Loucy (cell line): ENCODE results near the gene ADAMTS12.

Experiments
- H2AFZ ChIP-seq: fragments of 200-600 bp; sonication (generic); 2 replicates; pipeline ENCODE4 v1.6.0; 2016; ENCODE audit warnings: antibody characterized with exemption, mild to moderate bottlenecking, low read length, moderate library complexity
- H3F3A ChIP-seq: fragments of 200-600 bp; 2 replicates; pipeline ENCODE4 v1.6.0; 2016; ENCODE audit warnings: antibody characterized with exemption, low read depth, mild to moderate bottlenecking
- H3K27me3 ChIP-seq: fragments of 200-600 bp; sonication (generic); 2 replicates; pipeline ENCODE4 v1.6.1; 2014; ENCODE audit warnings: low read length, mild to moderate bottlenecking; ENCODE audit not compliant: insufficient read depth, poor library complexity, severe bottlenecking
- H3K36me3 ChIP-seq: fragments of 200-600 bp; sonication (generic); 2 replicates; pipeline ENCODE4 v1.6.1; 2016; ENCODE audit warnings: low read length; ENCODE audit not compliant: insufficient read depth
- H3K4me1 ChIP-seq: fragments of 200-600 bp; sonication (generic); 2 replicates; pipeline ENCODE4 v1.5.1; 2014; ENCODE audit warnings: low read length, mild to moderate bottlenecking; ENCODE audit not compliant: insufficient read depth, poor library complexity, severe bottlenecking
- H3K4me2 ChIP-seq: fragments of 200-600 bp; sonication (generic); 2 replicates; pipeline ENCODE4 v1.6.0; 2014; ENCODE audit warnings: antibody characterized with exemption, low read length, low read depth, mild to moderate bottlenecking; ENCODE audit not compliant: poor library complexity, severe bottlenecking
- H3K4me3 ChIP-seq: fragments of 200-600 bp; sonication (generic); 2 replicates; pipeline ENCODE4 v1.5.1; 2014; ENCODE audit warnings: low read length, mild to moderate bottlenecking, mixed read lengths; ENCODE audit not compliant: poor library complexity, severe bottlenecking
- H3K79me2 ChIP-seq: fragments of 200-600 bp; sonication (generic); 2 replicates; pipeline ENCODE4 v1.6.1; 2014; ENCODE audit warnings: low read length; ENCODE audit not compliant: insufficient read depth
- H3K9ac ChIP-seq: fragments of 200-600 bp; sonication (generic); 2 replicates; pipeline ENCODE4 v1.6.0; 2014; ENCODE audit warnings: mild to moderate bottlenecking, low read depth, low read length, moderate library complexity; ENCODE audit not compliant: poor library complexity, severe bottlenecking
- H3K9me2 ChIP-seq: fragments of 200-600 bp; sonication (generic); replicated peaks from 2 replicates; pipeline ENCODE4 v1.6.1; 2016; ENCODE audit warnings: low read depth, low read length, mixed read lengths
- H3K9me3 ChIP-seq: fragments of 200-600 bp; sonication (generic); 2 replicates; pipeline ENCODE4 v1.6.1; 2014; ENCODE audit warnings: mild to moderate bottlenecking, antibody characterized with exemption, low read length, low read depth; ENCODE audit not compliant: insufficient read depth
- H4K20me1 ChIP-seq: fragments of 200-600 bp; sonication (generic); 2 replicates; pipeline ENCODE4 v1.6.0; 2014; ENCODE audit warnings: antibody characterized with exemption, low read length, mild to moderate bottlenecking; ENCODE audit not compliant: insufficient read depth, poor library complexity, severe bottlenecking
- CTCF ChIP-seq: fragments of 200-600 bp; sonication (generic); conservative IDR thresholded peaks from 2 replicates; pipeline ENCODE4 v1.5.1; 2014; ENCODE audit warnings: mild to moderate bottlenecking, antibody characterized with exemption, low read length
- EZH2phosphoT487 ChIP-seq: fragments of 200-600 bp; IDR thresholded peaks from 2 replicates; pipeline ENCODE4 v1.6.1; 2018; ENCODE audit warnings: antibody characterized with exemption, mild to moderate bottlenecking, moderate library complexity, borderline replicate concordance

ADAMTS12 gene

GRCh38 chr5:33711094-33711679 lies 180.6 kb downstream of the ADAMTS12 start:
- H3K9ac ChIP-seq: no peak overlapping the region
- H3K27me3 ChIP-seq: no peaks in the 10 kb centered on the region
- H4K20me1 ChIP-seq: no peaks in the 10 kb centered on the region
- H3K9me2 ChIP-seq: no peaks in the 10 kb centered on the region
- H3K36me3 ChIP-seq: no peaks in the 10 kb centered on the region
- no peak overlapping the region for H3K4me2 ChIP-seq
- no peak overlapping the region for H3K4me3 ChIP-seq
- no peak for TF ChIP-seq EZH2phosphoT487
- TF ChIP-seq CTCF: no peak
- H2AFZ ChIP-seq: no peak overlapping the region
- H3F3A ChIP-seq: no peaks in the 10 kb centered on the region
- H3K79me2 ChIP-seq: no peaks in the 10 kb centered on the region
- no peaks in the 10 kb centered on the region for H3K4me1 ChIP-seq
- no peaks in the 10 kb centered on the region for H3K9me3 ChIP-seq

- no peaks in the 10 kb centered on the region for H3K9me3 ChIP-seq
- no peak overlapping the region for H3K4me2 ChIP-seq
- H3K9me2 ChIP-seq: no peaks in the 10 kb centered on the region
- H3K36me3 ChIP-seq: no peaks in the 10 kb centered on the region
- no peaks in the 10 kb centered on the region for H3K27me3 ChIP-seq
- TF ChIP-seq CTCF (no peak), EZH2phosphoT487 (no peak)
- H3F3A ChIP-seq: no peaks in the 10 kb centered on the region
- H3K4me3 ChIP-seq: no peak overlapping the region
- H3K4me1 ChIP-seq: no peaks in the 10 kb centered on the region
- H2AFZ ChIP-seq: no peak overlapping the region
- no peaks in the 10 kb centered on the region for H3K79me2 ChIP-seq
- no peaks in the 10 kb centered on the region for H4K20me1 ChIP-seq
- no peak overlapping the region for H3K9ac ChIP-seq
Observed at GRCh38 chr5:33702867-33703266, 188.9 kb downstream of the ADAMTS12 start.

GRCh38 chr5:33701951-33702350 lies 189.8 kb downstream of the ADAMTS12 start:
- Histone ChIP-seq H4K20me1 (no peaks in the 10 kb centered on the region), H3K4me3 (no peak overlapping the region), H3K9ac (no peak overlapping the region), H3F3A (no peaks in the 10 kb centered on the region), H3K9me2 (no peaks in the 10 kb centered on the region), H3K9me3 (no peaks in the 10 kb centered on the region), H3K79me2 (no peaks in the 10 kb centered on the region), H3K4me2 (no peak overlapping the region), H3K27me3 (no peaks in the 10 kb centered on the region), H3K36me3 (no peaks in the 10 kb centered on the region), H2AFZ (no peak overlapping the region), H3K4me1 (no peaks in the 10 kb centered on the region)
- TF ChIP-seq EZH2phosphoT487: no peak

GRCh38 chr5:33701251-33701650 lies 190.5 kb downstream of the ADAMTS12 start:
- TF ChIP-seq CTCF: no peak
- no peak for TF ChIP-seq EZH2phosphoT487
- H4K20me1 ChIP-seq: no peaks in the 10 kb centered on the region

More at GRCh38 chr5:33701251-33701650, 190.5 kb downstream of the ADAMTS12 start:
- no peaks in the 10 kb centered on the region for H3K36me3 ChIP-seq
- H3K9me3 ChIP-seq: no peaks in the 10 kb centered on the region
- no peaks in the 10 kb centered on the region for H3K9me2 ChIP-seq
- H3K79me2 ChIP-seq: no peaks in the 10 kb centered on the region
- no peaks in the 10 kb centered on the region for H3K4me1 ChIP-seq
- H3K9ac ChIP-seq: no peak overlapping the region
- H3K4me3 ChIP-seq: no peak overlapping the region
- H3F3A ChIP-seq: no peaks in the 10 kb centered on the region
- no peaks in the 10 kb centered on the region for H3K27me3 ChIP-seq
- no peak overlapping the region for H2AFZ ChIP-seq
- no peak overlapping the region for H3K4me2 ChIP-seq
